Lung microvascular endothelial cell (primary cell): ENCODE results near the gene AAR2. TPM values are rescaled to one million over a fixed set of nuclear protein-coding genes. Genes with fewer than 3 reads are reported as not detected.
A peak's percentile ranks its signal among the peaks of the same experiment; 100 is the strongest.

Experiments
- DNase-seq, 2 donors: peaks; one replicate each; pipeline versions ENCODE4 v3.0.0 to v3.0.0-alpha.2; 2010; ENCODE audit warnings: low read depth in 2 of 2
- total RNA-seq: library from RNA; depleted of rRNA; stranded (reverse); fragments of >200 nt; gene quantifications from 2 replicates; pipeline ENCODE4 v1.2.1, GENCODE V29; 2014

Gene AAR2
- 19.8 and 24.8 TPM in 2 replicates for total RNA-seq

DNA sequence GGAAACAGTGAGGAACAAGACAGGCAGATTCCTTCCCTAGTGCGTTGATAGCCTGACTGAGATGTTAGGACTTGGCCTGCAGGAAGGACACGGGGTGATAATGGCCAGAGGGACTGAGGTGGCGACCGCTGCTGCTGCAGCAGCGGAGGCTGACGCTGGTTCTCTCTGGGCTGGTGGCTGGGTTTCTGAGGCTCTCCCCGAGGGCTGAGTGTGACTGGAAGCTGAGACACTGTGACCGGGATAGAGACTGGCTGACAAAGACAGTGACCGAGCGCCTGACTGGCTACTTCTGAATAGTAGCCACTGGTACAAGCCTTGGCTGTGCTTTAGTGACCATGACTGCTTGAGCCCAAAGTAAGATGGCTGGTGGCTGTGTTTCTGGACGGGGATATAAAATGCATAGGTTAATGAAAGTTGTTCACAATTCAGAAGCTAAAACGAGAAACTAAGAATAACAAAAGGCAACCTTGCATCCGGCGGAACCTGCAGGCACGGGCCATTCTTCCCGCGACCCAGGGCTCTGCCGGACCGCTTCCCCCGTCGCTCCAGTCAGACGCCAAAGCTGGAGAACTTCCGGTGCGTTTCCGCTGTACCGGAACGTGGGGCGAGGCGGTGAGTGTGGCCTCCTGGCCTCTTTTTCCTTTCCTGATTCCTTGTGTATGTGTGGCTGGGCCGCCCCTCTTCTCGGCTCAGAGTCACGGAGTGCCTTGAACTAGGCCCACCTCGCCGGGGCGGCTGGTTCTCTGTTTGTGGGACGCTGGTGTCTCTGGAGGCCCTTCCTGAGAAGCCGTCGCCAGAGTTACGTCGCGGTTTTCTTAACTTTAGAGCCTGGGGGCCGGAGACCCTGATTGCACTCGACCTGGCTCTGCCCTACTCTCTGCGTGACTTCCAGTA, at the start of gene AAR2:
Gene AAR2, plus strand, starts transcription at position 587 of the 894 bp plus-strand sequence. CDS start 3,391 bp downstream, outside the sequence.
- DNase-seq, result peak; percentile 71 to 79

GRCh38 chr20:36193977-36194712, 42.1 kb upstream of the AAR2 start:
- DNase-seq, result no peak

GRCh38 chr20:36196676-36197075, 39.6 kb upstream of the AAR2 start:
- no peak for DNase-seq

GRCh38 chr20:36197271-36197670, 39.0 kb upstream of the AAR2 start:
- DNase-seq, result no peak

GRCh38 chr20:36199345-36200257, 36.7 kb upstream of the AAR2 start:
- peak; percentile 74 to 78 for DNase-seq

DNA sequence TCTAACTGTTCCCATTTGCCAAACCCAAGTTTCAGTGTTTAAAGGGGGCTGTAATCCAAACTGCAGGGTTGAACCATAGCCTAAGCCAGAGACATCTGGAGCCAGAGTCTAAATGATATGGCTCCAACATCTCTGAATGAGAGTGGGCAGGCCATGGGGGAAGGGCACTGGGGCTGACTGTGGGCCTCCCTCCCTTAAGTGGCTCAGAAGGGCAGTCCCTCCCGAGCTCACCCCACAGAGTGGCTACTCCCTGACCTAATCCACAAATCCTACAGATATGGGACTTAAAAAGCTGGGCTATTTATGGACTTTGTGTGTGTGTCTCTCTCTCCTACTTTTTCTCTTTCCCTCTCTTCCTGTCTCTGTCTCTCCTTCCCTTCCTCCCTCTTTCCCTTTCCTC, 35.8 kb upstream of the AAR2 start:
- DNase-seq, result no peak

DNA sequence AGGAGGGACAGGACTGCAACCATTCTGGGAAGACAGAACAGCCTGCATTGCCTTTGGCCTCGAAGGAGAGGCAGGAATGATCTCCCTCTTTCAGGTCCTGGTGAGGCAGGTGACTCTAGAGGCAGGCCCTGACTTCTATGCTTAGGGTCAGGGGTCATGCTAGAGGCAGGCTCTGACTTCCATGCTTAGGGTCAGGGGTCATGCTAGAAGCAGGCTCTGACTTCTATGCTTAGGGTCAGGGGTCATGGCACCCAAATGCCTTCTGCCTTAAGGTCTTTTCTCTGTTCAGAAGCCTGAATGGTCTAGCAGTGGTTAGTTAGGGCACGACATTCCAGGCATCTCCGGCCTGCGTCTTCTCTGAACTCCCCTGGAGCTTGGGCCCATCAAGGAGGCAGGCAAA, 35.1 kb upstream of the AAR2 start:
- no peak for DNase-seq

- peak; percentile 31 to 58 for DNase-seq
Measured at GRCh38 chr20:36202891-36203338, 33.4 kb upstream of the AAR2 start.

DNA sequence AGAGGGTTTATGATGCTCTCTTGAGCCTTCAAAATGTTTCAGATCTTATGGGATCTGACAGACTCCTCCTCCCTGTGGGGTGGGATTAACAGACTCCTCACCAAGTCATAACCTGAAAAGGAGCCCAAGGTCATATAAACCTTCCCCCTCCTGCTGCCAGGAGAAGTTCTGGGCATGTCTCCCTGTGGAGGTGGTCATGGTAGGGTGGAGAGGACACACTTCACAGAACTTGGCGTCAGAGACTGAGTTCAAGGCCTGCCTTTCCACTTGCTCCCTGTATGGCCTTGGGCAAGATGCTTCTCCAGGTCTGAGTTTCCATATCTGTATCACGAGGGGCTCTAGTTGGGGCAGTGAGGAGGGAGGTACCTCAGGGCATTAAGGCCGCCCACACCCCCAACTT, 32.4 kb upstream of the AAR2 start:
- DNase-seq, result no peak

- no peak for DNase-seq
Measured at GRCh38 chr20:36205026-36205425, 31.3 kb upstream of the AAR2 start.

DNA sequence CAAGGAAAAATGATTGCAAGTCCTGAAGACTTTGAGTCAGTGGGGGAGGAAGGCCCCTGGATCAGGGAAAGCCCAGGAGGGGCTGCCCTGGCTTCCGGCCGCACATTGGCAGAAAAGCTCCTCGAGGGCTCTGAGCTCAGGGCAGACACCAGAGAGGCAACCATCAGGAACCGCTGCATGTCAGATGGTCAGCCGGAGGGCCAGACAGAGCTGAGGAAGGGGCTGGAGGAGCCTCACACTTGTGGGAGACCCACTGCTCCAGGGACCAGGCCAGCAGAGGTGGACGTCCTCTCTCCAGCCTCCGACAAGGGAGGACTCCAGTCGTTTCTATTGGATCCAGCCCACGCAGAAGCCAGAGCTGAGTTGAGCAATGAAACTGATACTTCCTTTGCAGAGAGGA, 30.2 kb upstream of the AAR2 start:
- DNase-seq, result no peak

- no peak for DNase-seq
Measured at GRCh38 chr20:36206641-36207040, 29.6 kb upstream of the AAR2 start.

- no peak for DNase-seq
Measured at GRCh38 chr20:36207602-36208001, 28.7 kb upstream of the AAR2 start.

DNA sequence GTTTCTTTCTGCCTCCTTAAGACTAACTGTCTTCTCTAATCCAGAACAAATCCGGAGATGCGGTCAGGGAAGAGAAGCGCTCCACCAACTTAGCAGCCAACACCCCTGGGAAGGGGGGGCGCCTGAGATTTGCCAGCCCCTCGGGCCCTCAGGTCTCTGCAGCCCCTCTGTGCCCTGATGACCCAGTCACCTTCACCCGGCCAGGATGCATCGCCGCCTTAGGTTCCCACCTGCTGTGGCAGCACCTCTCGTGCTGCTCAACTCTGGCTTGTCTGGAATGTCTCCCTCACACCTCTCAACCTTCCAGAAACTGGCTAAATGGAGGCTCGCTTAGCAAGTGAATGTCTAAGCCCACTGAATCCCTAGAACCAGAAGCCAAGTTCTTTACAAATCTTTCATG, 28.0 kb upstream of the AAR2 start:
- no peak for DNase-seq

DNA sequence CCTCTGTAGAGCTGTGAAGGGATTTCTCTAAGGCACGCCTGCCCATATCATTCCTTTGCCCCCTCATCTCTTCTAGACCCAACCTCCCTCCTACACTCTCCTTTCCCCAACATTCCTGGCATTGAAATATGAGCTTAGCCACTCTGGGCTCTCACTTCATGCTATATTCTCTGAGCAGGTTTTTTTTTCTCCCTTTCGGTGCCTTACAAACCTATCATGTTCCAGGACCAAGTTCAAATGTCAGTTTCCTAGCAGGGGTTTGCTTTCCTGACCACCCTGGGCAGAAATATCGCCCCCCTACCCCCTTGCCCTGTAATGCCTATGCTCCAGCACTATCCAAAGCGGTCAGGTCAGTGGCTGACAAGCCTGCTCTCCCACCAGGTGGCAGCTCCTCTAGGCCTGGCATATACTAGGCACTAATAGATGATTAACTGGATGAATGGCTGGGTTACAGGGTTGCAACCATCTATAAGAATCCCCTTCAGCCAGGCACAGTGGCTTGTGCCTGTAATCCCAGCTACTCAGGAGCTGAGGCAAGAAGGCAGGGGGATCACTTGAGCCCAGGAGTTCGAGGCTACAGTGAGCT, 25.7 kb upstream of the AAR2 start:
- peak in 1 of 2 donors; percentile 20 for DNase-seq

DNA sequence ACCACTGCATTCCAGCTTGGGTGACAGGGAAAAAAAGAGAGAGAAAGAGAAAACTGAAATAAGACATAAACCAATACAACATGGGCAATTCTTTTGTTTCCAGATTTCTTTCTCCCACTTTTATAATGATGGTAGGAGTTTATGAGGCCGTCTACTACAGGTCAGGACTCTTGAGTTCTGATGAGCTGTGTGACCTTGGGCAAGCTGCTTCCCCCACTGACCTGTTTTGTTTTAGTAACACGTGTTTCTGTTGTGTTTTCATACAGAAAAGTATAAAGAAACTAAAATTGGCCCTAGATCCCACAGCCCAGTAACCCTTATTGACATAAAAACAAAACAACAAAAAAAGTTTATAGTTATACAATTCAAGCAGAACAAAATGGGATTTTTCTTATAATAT, 22.9 kb upstream of the AAR2 start:
- DNase-seq, result no peak

- peak; percentile 42 to 47 for DNase-seq
Measured at GRCh38 chr20:36214684-36215256, 21.5 kb upstream of the AAR2 start.

GRCh38 chr20:36215778-36216177, 20.5 kb upstream of the AAR2 start:
- no peak for DNase-seq

DNA sequence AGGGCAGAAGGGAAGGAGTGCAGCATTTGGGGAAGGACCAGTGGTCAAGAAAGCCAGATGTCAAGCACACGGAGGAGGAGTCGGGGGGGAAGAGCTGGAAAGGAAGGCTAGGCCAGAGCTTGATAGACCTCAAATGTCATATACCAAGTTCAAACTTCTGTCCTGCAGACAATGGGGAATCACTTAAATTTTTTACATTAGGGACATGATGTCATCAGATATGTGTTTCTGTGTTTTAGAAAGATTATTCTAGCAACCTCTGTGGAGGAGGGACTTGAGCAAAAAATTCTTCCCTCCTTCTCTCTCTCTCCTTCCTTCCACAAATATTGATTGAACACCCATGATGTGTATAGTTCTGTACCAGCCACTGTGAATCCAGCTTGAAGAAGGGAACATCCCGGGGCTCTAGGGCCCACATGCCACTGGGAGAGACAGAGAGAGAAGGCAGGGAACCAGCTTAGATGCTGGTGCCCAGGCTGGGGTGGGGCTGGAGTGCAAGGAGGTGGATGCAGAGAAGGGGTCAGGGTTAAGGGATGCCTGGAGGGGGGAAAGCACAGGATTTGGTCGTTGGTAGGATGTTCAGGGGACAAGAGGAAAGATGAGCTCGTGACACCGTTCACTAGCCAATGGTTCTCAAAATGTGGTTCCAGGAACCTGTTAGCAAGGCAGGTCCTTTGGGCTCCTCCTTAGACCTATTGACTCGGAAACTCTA, 19.8 kb upstream of the AAR2 start:
- DNase-seq, result no peak

DNA sequence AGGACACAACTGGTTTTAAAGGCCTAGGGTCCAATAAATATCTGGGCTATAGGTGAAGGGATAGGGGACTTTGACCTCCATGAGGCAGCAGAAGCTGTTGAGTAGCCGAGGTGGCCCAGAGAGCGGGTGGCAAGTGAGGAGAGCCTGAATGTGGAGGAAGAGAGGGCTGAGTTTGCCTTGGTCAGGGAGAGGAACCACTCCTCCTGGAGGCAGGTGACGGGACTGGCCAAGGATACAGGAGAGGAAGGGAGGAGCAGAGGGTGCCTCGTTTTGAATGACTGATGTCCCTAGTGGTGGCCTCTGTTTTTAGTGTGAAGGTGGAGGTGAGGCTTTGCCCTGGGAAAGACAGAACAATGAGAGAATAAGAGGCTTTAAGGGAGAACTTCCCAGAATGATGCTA, 19.1 kb upstream of the AAR2 start:
- DNase-seq, result no peak
